Ovary (tissue), 3 donors: ENCODE measurements around the gene ERLEC1.

Experiments used
- CTCF ChIP-seq, 3 donors: fragments of 450-650 bp in 2 of 3; fragments of 200-600 bp in 1 of 3; IDR thresholded peaks; one replicate each; pipeline versions ENCODE4 v1.5.1 to v1.8.0; 2016 to 2022; ENCODE audit warnings: antibody characterized with exemption in 3 of 3, mild to moderate bottlenecking in 1 of 3
- POLR2A ChIP-seq: fragments of 450-650 bp; IDR thresholded peaks from one replicate; pipeline ENCODE4 v1.6.1; 2017; ENCODE audit warnings: antibody characterized with exemption, mild to moderate bottlenecking, moderate library complexity
- donor health status: DM: no; HTN: no; CAD: no.

- TF ChIP-seq POLR2A (no peak), CTCF (IDR thresholded peaks at IDR 0.05) (no peak)
Observed at GRCh38 chr2:53820048-53820447, 33.2 kb downstream of the ERLEC1 start.
